Endothelial cell of umbilical vein (primary cell): Measurements from ENCODE around the gene USP28. TPM values are rescaled to one million over a fixed set of nuclear protein-coding genes. Genes with fewer than 3 reads are reported as not detected.

ENCODE experiments used
- BruUV-seq: library from RNA; stranded (reverse); fragments of 400-500 nt; replicated peaks from 2 replicates; lab custom pipeline; 2021; lab: Mats Ljungman, UMichigan
- CTCF ChIA-PET: fragments of 300-600, 350-600 bp; sonication (Branson Sonifier 250); formaldehyde crosslinking; loops from one replicate; lab custom pipeline; 2021; ENCODE audit warnings: antibody characterized with exemption, inconsistent platforms; lab: Charles Lee
- POLR2A ChIA-PET: fragments of 300-600, 350-600 bp; sonication (Branson Sonifier 250); formaldehyde crosslinking; loops from one replicate; lab custom pipeline; 2021; ENCODE audit warnings: antibody characterized with exemption, inconsistent platforms; lab: Charles Lee
- DNase-seq: peaks from one replicate; pipeline ENCODE4 v3.0.0-alpha.2; 2011; ENCODE audit warnings: low read depth, low spot score
- FAIRE-seq: peaks from 2 replicates; lab custom pipeline; 2011; peaks lifted over from hg19 to GRCh38; lab: Jason Lieb, UNC
- H2AFZ ChIP-seq: 2 replicates; pipeline ENCODE4 v1.6.0; 2012; ENCODE audit warnings: low read depth, low read length, control low read depth, inconsistent platforms
- H3K27ac ChIP-seq: 2 replicates; pipeline ENCODE4 v1.5.1; 2011; ENCODE audit warnings: low read depth, mild to moderate bottlenecking, control low read depth, low read length, moderate library complexity; ENCODE audit not compliant: insufficient read depth
- H3K27me3 ChIP-seq, 2 experiments: 2 replicates each; pipeline versions ENCODE4 v1.6.0 to v1.6.1; 2011; ENCODE audit warnings: low read length in 2 of 2, mixed read lengths in 1 of 2; ENCODE audit not compliant: control insufficient read depth in 2 of 2, insufficient read depth in 2 of 2
- H3K36me3 ChIP-seq, 2 experiments: 2 replicates in 1 of 2; 3 replicates in 1 of 2; pipeline ENCODE4 v1.5.1; 2011; ENCODE audit warnings: low read length in 2 of 2, mild to moderate bottlenecking in 1 of 2, moderate library complexity in 1 of 2; ENCODE audit not compliant: control insufficient read depth in 2 of 2, insufficient read depth in 2 of 2; ENCODE audit errors: extremely low read depth in 1 of 2
- H3K4me1 ChIP-seq: 3 replicates; pipeline ENCODE4 v1.5.1; 2011; ENCODE audit warnings: mild to moderate bottlenecking, low read length; ENCODE audit not compliant: control insufficient read depth, insufficient read depth; ENCODE audit errors: extremely low read depth
- H3K4me2 ChIP-seq: 2 replicates; pipeline ENCODE4 v1.6.1; 2011; ENCODE audit warnings: low read length, control low read depth, mixed read lengths; ENCODE audit not compliant: insufficient read depth
- H3K4me3 ChIP-seq, 3 experiments: fragments of 200-600 bp in 1 of 3; sonication (generic), shearing (Covaris generic) in 1 of 3; replicated peaks in 1 of 3; 2 replicates each; pipeline ENCODE4 v1.5.1; 2011 to 2016; ENCODE audit warnings: control low read depth in 3 of 3, low read length in 3 of 3, mild to moderate bottlenecking in 2 of 3, inconsistent platforms in 1 of 3, low read depth in 1 of 3, moderate library complexity in 1 of 3; ENCODE audit not compliant: insufficient read depth in 1 of 3
- H3K79me2 ChIP-seq: 2 replicates; pipeline ENCODE4 v1.6.0; 2012; ENCODE audit warnings: low read length, inconsistent platforms; ENCODE audit not compliant: control insufficient read depth, insufficient read depth
- H3K9ac ChIP-seq: replicated peaks from 2 replicates; pipeline ENCODE3; 2011; ENCODE audit warnings: low read length, control low read depth; ENCODE audit not compliant: insufficient read depth; ENCODE audit errors: extremely low read depth
- H3K9me1 ChIP-seq: replicated peaks from 3 replicates; pipeline ENCODE4 v1.6.0; 2011; ENCODE audit warnings: mild to moderate bottlenecking, low read length; ENCODE audit not compliant: control insufficient read depth, insufficient read depth; ENCODE audit errors: extremely low read depth
- H3K9me3 ChIP-seq: replicated peaks from 2 replicates; pipeline ENCODE4 v1.5.1; 2012; ENCODE audit warnings: low read length, inconsistent platforms; ENCODE audit not compliant: control insufficient read depth, insufficient read depth
- H4K20me1 ChIP-seq: replicated peaks from 2 replicates; pipeline ENCODE3; 2011; ENCODE audit warnings: mild to moderate bottlenecking, low read length; ENCODE audit not compliant: control insufficient read depth, insufficient read depth; ENCODE audit errors: extremely low read depth
- CTCF ChIP-seq, 2 donors: IDR thresholded peaks; 1 replicate in 1 of 2; 2 replicates in 1 of 2; pipeline ENCODE4 v1.5.1; 2011; ENCODE audit warnings: low read length in 2 of 2, mild to moderate bottlenecking in 2 of 2, moderate library complexity in 2 of 2, control low read depth in 1 of 2, inconsistent platforms in 1 of 2, low read depth in 1 of 2; ENCODE audit not compliant: insufficient read depth in 1 of 2; ENCODE audit errors: extremely low read depth in 1 of 2
- EZH2 ChIP-seq: IDR thresholded peaks from 2 replicates; pipeline ENCODE4 v1.6.1; 2012; ENCODE audit warnings: borderline replicate concordance, low read depth, mild to moderate bottlenecking, moderate library complexity, low read length, inconsistent platforms; ENCODE audit not compliant: severe bottlenecking
- FOS ChIP-seq: IDR thresholded peaks from 2 replicates; pipeline ENCODE4 v1.6.1; 2011; ENCODE audit warnings: mild to moderate bottlenecking, low read length, moderate library complexity, borderline replicate concordance; ENCODE audit not compliant: insufficient read depth
- GATA2 ChIP-seq: IDR thresholded peaks from 2 replicates; pipeline ENCODE4 v1.7.0; 2011; ENCODE audit warnings: low read depth, mild to moderate bottlenecking, moderate library complexity, mixed read lengths, low read length; ENCODE audit not compliant: insufficient read length, insufficient read depth
- JUN ChIP-seq: IDR thresholded peaks from 2 replicates; pipeline ENCODE4 v1.6.1; 2011; ENCODE audit warnings: borderline replicate concordance, low read depth; ENCODE audit not compliant: insufficient read length, insufficient read depth
- MAX ChIP-seq: IDR thresholded peaks from 2 replicates; pipeline ENCODE4 v1.6.1; 2011; ENCODE audit not compliant: insufficient read depth, insufficient read length
- MYC ChIP-seq: IDR thresholded peaks from one replicate; pipeline ENCODE4 v1.6.1; 2011; ENCODE audit warnings: mild to moderate bottlenecking, low read depth, low read length
- POLR2A ChIP-seq: IDR thresholded peaks from 2 replicates; pipeline ENCODE4 v1.6.1; 2012; ENCODE audit warnings: low read depth, mild to moderate bottlenecking, control low read depth, low read length
- POLR2AphosphoS5 ChIP-seq: IDR thresholded peaks from 2 replicates; pipeline ENCODE4 v1.6.1; 2012; ENCODE audit warnings: low read depth, mild to moderate bottlenecking, control low read depth, low read length, moderate library complexity; ENCODE audit not compliant: insufficient read depth
- dilution Hi-C: fragments of 300-500 bp; cut with MboI; formaldehyde crosslinking; loops from one replicate; pipeline ENCODE4 v1.15.0; 2019; ENCODE audit warnings: low sequenced_read_pairs; ENCODE audit not compliant: extremely low pct_ligation_motif_present
- intact Hi-C: fragments of 100-400 bp; cut with micrococcal nuclease; formaldehyde crosslinking; loops from one replicate; pipeline ENCODE4 v1.10.0; 2022
- polyA plus RNA-seq, 4 experiments: library from polyadenylated mRNA; depleted of rRNA in 3 of 4; stranded (reverse) in 3 of 4; unstranded in 1 of 4; fragments of >200 nt; gene quantifications; 2 replicates each; pipeline versions ENCODE4 v1.2.1 to v1.2.3, GENCODE V29; 2011 to 2012; ENCODE audit warnings: missing spikeins in 1 of 4
- total RNA-seq: library from RNA; stranded (reverse); gene quantifications from 2 replicates; pipeline ENCODE4 v1.2.3, GENCODE V29; 2021

The USP28 gene
- total and polyA plus RNA-seq, 2 donors (not counting 3 experiments of a cell fraction or from before 2014, with no cell fraction given) = 19.2 to 29.6 TPM

DNA sequence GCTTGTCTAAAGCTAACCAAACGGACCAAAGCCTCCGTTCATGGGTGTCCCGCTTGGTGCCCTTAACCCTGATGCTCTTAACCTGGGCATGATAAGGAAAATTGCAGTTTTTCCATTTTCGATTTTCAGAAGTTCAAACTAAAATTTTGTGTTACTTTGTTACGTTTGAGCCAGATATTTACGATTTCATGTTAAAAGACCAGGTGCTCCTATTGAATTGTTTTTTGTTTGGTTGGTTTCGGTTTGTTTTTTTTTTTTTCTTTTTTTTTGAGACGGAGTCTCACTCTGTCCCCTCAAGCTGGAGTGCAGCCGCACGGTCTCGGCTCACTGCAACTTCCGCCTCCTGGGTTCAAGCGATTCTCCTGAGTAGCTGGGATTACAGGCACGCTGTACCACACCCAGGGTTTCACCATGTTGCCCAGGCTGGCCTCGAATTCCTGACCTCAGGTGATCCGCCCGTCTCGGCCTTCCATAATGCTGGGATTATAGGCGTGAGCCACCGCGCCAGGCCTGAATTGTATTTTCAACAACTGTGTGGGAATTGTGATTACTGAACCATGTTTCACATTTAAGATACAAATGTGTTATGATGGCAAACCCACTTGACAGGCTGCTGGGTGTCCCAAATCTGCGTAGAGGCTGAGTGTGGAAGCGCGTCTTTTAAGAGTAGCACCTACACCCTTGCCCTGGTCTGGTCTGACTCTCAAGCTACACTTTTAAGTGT, 864 bp upstream of the USP28 start:
- intact Hi-C loops = loop anchor here (5.0 kb wide), 1 partner anchor 526 kb away; the partner anchor contains the start of genes C11orf71 and RBM7
- BruUV-seq = TSS peak; percentile 81
- FAIRE-seq = no peak
- Histone ChIP-seq H2AFZ (peak overlapping the region; percentile 95), H3K27ac (peak overlapping the region; percentile 92), H3K9ac (peak overlapping the region; percentile 86), H3K9me3 (no peaks in the 10 kb centered on the region), H3K79me2 (peaks cover 6% of the 10 kb centered on the region), H3K4me3 (peak overlapping the region; percentile 10 to 74 (median 47)), H3K36me3 (no peaks in the 10 kb centered on the region), H3K9me1 (no peaks in the 10 kb centered on the region), H3K27me3 (no peaks in the 10 kb centered on the region), H3K4me1 (peaks cover 24% of the 10 kb centered on the region), H4K20me1 (no peaks in the 10 kb centered on the region), H3K4me2 (peak overlapping the region; percentile 75)
- CTCF ChIA-PET = interaction anchor here (1.9 kb wide), 1 partner anchor 20 kb away, joined by 14 read pairs; no protein-coding TSS in a partner anchor
- no peak for DNase-seq
- TF ChIP-seq CTCF (IDR thresholded peaks at IDR 0.05; ENCODE audit: extremely low read depth in 1 of 2, insufficient read depth in 1 of 2, low read depth in 1 of 2, low read length in 2 of 2) = no peak
- no peak for TF ChIP-seq POLR2AphosphoS5
- TF ChIP-seq JUN = no peak
- TF ChIP-seq GATA2 = no peak
- no peak for TF ChIP-seq POLR2A
- no peak for TF ChIP-seq MAX
- no peak for TF ChIP-seq FOS
- no peak for TF ChIP-seq EZH2
- no peak for TF ChIP-seq MYC
- dilution Hi-C loops = no loop called here
- POLR2A ChIA-PET = no interaction called here
